ENCODE results near the gene ZSWIM3.

Gene ZSWIM3

DNA sequence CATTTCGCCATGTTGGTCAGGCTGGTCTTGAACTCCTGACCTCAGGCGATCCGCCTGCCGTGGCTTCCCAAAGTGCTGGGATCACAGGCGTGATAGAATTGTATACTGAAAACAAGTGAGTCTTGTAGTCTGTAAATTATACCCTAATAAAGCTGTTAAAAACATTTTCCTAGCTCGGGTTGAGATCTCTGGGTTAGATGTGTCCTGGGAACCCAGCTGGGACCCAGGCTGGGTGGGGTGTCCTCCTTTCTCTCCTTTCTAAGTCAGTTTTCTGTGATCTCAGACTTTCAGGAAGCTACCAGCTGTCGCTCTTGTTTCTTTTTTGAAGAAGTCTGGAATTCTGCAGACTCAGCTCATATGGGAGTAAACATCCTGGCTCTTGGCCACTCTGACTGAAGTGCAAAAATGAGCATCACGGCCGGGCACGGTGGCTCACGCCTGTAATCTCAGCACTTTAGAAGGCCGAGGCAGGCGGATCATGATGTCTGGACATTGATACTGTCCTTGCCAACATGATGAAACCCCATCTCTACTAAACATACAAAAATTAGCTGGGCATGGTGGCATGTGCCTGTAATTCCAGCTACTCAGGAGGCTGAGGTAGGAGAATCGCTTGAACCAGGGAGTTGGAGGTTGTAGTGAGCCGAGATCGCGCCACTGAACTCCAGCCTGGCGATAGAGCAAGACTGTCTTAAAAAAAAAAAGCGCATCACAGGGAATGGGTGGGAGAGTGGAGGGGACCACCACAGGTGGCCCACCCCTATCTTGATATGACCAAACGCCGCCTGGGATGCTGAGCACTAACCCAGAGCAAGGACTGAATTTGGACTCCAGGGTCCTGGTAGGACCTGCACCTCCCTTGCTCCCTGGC is 67.2 kb downstream of the ZSWIM3 start:
- intact Hi-C loops (cut with micrococcal nuclease): no loop called here
- H3K27me3 Mint-ChIP-seq: peaks cover 18% of the 10 kb centered on the region
- peak overlapping the region; percentile 90 for H3K27ac Mint-ChIP-seq
- H3K4me3 Mint-ChIP-seq: peak overlapping the region; percentile 53
- peaks cover 55% of the 10 kb centered on the region for H3K4me1 Mint-ChIP-seq (ENCODE audit: low read depth)
- H3K9me3 Mint-ChIP-seq: no peaks in the 10 kb centered on the region
- no peaks in the 10 kb centered on the region for H3K36me3 Mint-ChIP-seq (ENCODE audit: low read depth)

- Mint-ChIP-seq H3K4me3 (no peak overlapping the region), H3K4me1 (ENCODE audit: low read depth) (peaks cover 42% of the 10 kb centered on the region), H3K36me3 (ENCODE audit: low read depth) (no peaks in the 10 kb centered on the region), H3K27ac (peak overlapping the region; percentile 90), H3K9me3 (no peaks in the 10 kb centered on the region), H3K27me3 (peaks cover 18% of the 10 kb centered on the region)
- intact Hi-C loops (cut with micrococcal nuclease): no loop called here
These were observed 68.5 kb downstream of the ZSWIM3 start for GRCh38 chr20:45925821-45926506.

GRCh38 chr20:45926731-45927070 is 69.3 kb downstream of the ZSWIM3 start:
- Mint-ChIP-seq H3K36me3 (ENCODE audit: low read depth) (no peaks in the 10 kb centered on the region), H3K27ac (peak overlapping the region; percentile 23), H3K4me3 (no peak overlapping the region), H3K9me3 (no peaks in the 10 kb centered on the region), H3K27me3 (peaks cover 15% of the 10 kb centered on the region), H3K4me1 (ENCODE audit: low read depth) (peaks cover 35% of the 10 kb centered on the region)
- intact Hi-C loops (cut with micrococcal nuclease): no loop called here

DNA sequence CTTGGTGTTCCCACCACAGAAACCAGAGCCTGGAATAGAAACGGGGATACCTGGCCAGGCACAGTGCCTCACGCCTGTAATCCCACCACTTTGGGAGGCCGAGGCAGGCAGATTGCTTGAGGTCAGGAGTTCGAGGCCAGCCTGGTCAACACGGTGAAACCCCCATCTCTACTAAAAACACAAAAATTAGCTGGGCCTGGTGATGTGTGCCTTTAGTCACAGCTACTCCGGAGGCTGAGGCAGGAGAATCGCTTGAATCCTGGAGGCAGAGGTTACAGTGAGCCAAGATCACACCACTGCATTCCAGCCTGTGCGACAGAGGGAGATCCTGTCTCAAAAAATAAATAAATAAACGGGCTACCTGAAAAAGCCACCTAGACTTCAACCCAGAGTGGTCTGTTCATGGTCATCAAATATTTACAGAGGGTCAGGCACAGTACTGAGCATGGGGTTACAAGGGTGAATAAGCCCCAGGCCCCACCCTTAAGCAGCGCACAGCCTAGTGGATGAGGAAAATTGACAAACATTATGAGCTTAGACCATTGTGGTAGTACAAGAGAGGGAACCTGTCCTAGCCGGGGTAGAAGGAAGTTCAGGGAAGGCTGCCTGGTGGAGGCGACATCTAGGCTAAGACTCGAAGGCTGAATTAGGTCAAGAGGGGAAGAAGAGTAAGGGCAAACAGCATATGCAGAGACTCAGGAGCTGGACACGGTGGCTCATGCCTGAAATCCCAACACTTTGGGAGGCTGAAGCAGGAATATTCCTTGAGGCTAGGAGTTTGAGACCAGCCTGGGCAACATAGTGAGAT is 69.9 kb downstream of the ZSWIM3 start:
- no peak overlapping the region for H3K4me3 Mint-ChIP-seq
- peaks cover 10% of the 10 kb centered on the region for H3K27me3 Mint-ChIP-seq
- H3K27ac Mint-ChIP-seq: peak overlapping the region; percentile 23
- peaks cover 4% of the 10 kb centered on the region for H3K36me3 Mint-ChIP-seq (ENCODE audit: low read depth)
- H3K9me3 Mint-ChIP-seq: no peaks in the 10 kb centered on the region
- intact Hi-C loops (cut with micrococcal nuclease): no loop called here
- H3K4me1 Mint-ChIP-seq (ENCODE audit: low read depth): peaks cover 32% of the 10 kb centered on the region
